Prostate gland (tissue), 2 donors: Measurements from ENCODE around the gene SIM1.

Experiments
- POLR2AphosphoS5 ChIP-seq: sonication (generic); formaldehyde crosslinking; IDR thresholded peaks from one replicate; pipeline ENCODE4 v1.6.1; 2017; ENCODE audit warnings: antibody characterized with exemption
- TF ChIP-seq, protein P1 (sequence below), 4 experiments: fragments of 200-600 bp in 2 of 4; fragments of 450-650 bp in 2 of 4; sonication (generic) in 2 of 4; IDR thresholded peaks; 1 replicate in 3 of 4; 2 replicates in 1 of 4; pipeline ENCODE4 v1.5.1; 2016 to 2019; ENCODE audit warnings: antibody characterized with exemption in 4 of 4, mild to moderate bottlenecking in 2 of 4, moderate library complexity in 2 of 4

DNA sequence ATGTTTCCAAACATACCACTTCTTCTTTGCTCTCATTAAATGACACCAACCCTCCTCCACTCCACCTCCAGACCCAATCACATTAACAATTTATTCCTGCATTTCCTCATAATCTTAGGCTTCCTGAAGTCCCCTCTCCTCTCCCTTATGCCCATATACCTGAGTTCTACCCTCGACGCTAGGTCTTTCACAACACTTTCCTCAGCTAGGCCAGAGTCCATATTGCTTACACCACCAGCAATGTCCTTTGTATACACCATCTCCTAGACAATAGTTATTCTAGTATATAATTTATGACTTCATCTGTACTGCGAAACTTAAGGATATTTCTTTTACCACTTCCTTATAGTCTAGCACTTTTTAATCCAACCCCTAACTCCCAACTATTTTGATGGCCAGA lies 47.7 kb downstream of the SIM1 start:
- no peak for TF ChIP-seq POLR2AphosphoS5
- TF ChIP-seq, protein P1, sequence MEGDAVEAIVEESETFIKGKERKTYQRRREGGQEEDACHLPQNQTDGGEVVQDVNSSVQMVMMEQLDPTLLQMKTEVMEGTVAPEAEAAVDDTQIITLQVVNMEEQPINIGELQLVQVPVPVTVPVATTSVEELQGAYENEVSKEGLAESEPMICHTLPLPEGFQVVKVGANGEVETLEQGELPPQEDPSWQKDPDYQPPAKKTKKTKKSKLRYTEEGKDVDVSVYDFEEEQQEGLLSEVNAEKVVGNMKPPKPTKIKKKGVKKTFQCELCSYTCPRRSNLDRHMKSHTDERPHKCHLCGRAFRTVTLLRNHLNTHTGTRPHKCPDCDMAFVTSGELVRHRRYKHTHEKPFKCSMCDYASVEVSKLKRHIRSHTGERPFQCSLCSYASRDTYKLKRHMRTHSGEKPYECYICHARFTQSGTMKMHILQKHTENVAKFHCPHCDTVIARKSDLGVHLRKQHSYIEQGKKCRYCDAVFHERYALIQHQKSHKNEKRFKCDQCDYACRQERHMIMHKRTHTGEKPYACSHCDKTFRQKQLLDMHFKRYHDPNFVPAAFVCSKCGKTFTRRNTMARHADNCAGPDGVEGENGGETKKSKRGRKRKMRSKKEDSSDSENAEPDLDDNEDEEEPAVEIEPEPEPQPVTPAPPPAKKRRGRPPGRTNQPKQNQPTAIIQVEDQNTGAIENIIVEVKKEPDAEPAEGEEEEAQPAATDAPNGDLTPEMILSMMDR (IDR thresholded peaks at IDR 0.05): no peak
